ENCODE results near the gene CHD9.
"Not testable (repeated sequence)": the region's sequence is repeated elsewhere in the genome, so short reads cannot be mapped to it uniquely, and the experiment has no call there.

CHD9 gene

DNA sequence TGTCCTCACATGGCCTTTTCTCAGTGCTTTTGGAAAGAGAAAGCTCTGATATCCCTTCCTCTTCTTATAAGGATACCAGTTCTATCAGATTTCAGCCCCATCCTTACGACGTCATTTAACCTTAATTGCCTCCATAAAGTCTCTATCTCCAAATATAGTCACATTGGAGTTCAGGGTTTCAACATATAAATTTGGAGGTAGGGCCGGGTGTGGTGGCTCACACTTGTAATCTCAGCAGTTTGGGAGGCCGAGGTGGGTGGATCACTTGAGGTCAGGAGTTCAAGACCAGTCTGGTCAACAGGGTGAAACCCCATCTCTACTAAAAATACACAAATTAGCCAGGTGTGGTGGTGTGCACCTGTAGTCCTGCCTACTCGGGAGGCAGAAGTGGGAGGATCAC lies 7.3 kb upstream of the CHD9 start:
- DNase-seq, result not testable (repeated sequence)

DNA sequence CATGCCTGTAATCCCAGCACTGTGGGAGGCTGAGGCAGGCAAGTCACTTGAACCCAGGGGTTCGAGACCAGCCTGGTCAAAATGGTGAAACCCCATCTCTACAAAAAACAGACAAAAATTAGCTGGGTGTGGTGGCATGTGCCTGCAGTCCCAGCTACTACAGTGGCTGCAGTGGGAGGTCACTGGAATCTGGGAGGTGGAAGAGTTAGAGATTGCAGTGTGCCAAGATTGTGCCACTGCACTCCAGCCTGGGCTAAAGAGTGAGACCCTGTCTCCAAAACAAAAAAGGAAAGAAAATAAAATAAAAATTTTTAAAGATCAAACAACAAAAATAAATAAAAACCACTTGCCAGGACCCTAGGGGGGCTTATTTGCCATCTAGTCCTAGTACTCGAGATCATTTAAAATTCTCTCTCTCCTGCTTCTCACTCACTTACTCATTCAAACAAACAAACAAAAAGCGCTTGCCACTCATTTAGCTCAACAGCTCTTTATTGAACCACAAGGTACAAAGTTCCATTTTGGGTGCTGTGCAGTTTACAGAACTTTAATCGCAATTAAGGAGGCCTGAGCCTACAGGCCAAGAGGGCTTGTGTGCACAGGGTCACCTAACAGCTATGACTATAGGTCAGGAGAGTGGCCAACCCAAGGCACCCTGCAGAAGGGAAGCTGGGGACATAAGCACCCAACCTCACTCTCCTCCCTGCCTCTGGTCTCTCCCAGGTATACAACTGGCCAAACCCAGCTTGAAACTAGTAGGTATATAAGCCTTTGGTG lies 6.5 kb upstream of the CHD9 start:
- DNase-seq, result no peak

DNA sequence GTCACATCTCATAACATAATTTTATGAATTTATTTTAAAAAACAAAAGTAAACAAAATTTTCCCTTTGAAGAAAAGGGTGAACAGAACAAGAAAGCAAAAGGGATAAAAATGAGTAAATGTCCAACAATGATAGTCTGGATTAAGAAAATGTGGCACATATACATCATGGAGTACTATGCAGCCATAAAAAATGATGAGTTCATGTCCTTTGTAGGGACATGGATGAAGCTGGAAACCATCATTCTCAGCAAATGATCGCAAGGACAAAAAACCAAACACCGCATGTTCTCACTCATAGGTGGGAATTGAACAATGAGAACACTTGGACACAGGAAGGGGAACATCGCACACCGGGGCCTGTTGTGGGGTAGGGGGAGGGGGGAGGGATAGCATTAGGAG lies 3.5 kb upstream of the CHD9 start:
- DNase-seq, result not testable (repeated sequence)

DNA sequence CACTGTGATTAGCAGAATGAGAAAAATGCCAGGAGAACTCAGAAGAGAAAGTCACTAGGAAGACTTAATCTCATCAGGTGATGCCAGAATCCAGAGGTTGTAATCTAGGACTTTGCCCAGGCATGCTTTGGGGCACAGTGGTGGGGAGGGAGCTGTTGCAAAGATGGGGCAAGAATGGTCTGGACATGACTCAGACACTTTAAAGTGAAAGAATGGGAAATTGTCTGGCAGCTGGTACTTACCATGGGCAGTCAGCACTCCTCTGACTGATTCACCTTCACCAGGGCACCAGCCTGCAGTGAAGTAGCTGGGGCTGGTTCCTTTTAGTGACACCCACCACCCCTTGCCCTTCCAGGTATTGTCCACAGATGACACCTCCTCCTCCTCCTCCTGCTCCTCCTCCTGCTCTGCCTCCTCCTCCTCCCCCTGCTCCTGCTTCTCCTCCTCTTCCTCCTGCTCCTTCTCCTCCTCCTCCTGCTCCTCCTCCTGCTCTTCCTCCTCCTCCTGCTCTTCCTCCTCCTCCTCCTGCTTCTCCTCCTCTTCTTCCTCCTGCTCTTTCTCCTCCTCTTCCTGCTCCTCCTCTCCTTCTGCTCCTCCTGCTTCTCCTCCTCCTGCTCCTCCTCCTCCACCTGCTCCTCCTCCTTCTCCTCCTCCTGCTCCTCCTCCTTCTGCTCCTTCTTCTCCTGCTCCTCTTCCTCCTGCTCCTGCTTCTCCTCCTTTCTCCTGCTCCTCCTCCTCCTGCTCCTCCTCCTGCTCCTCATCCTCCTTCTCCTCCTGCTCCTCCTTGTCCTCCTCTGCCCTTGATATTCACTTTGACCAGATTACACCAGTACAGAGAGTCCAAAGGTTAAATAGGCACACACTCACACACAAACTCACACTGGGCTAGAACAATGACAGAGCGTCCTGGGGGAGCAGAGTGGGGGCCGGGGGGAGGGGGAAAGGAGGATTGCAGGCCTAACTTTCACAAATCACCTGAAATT lies 2.0 kb upstream of the CHD9 start, which contains the start of gene CHD9NB:
Gene CHD9NB, minus strand, starts transcription at position 379 of the 983 bp plus-strand sequence. CDS start 8,739 bp downstream, outside the sequence.
- DNase-seq, result peak; percentile 26

DNA sequence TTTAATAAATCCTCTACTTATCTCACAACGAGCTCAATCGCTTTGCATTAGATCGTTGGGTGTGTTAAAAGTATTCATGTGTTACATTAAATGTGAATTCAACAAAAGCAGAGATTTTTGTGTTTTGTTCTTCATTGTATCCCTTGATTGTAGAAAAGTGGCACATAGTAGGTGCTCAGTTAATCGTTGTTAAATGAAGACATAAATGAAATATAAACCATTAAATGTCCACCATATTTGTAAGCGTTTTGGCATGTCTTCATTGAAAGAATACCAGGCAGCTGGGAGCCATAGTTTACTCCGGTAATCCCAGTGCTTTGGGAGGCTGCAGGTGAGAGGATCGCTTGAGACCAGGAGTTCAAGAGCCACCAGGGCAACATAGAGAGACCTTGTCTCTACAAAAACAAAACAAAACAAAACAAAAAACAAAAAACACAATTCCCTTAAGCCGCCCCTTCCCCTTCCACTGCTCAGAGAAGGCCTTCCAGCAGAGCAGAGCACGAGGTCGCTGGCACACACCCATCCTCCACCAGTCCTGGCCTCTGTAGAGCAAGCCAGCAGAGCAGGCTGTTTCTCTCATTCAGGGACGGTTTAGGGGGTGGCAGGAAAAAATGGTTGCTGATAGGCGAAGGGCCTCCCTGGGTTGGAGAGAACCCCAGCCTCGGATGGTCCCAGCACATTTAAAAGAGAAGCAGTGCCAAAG lies 673 bp upstream of the CHD9 start:
- no peak for DNase-seq

DNA sequence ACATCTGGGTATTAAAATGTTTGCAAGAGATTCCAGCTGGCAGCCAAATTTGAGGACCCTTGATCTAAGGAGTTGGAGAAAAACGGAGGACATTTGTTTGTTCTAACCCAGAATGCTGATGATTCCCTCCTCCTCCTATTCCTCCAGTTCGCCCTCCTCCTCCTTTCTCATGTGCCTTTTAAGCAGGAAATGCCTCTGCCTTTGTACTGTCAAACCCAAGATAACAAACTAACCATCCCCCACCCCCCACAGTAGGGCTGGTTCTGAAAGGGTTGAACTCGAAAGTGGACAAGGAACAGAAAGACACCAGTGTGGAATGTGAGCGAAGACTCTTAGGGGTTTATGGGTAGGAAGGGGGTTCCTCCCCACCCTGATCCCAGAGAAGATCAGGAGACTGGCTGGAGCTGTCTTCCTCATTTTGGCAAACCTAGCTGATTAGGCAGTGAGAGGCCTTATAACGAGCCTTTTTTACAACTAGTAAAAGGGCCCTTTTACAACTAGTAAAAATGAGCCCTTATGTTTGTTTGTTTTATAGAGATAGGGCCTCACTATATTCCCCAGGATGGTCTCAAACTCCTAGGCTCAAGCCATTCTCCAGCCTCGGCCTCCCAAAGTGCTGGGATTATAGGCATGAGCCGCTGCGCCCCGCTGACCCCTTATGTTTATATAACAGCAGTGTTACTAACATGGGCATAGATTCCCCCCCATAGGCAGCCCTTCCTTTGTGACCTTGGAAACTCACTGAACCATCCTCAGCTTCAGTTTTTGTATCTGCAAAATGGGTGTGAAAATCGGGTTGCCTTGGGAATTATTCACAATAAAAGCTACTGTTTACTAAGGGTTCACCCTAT lies 975 bp downstream of the CHD9 start:
- no peak for DNase-seq

DNA sequence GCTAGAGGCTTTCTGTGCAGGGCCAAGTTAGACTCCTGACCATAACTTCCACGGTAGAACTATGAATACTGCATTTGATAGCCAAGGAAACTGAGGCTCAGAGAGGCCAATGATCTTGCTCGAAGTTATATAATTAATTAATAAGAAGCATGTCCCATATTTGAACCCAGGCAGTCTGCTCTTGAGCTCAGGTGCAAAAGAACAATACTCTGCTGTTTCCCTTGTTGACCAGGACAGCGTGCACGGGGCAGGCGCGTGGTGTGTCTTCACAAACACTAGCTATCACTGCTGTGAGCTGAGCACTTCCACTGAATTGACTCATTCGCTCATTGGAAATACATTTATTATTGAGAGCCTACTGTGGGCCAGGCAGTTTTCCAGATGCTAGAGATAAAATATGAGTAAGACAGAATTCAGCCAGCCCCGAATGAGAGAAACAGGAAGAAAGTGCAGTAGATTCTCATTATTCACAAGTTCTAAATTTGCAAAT lies 1.6 kb downstream of the CHD9 start:
- DNase-seq, result no peak

DNA sequence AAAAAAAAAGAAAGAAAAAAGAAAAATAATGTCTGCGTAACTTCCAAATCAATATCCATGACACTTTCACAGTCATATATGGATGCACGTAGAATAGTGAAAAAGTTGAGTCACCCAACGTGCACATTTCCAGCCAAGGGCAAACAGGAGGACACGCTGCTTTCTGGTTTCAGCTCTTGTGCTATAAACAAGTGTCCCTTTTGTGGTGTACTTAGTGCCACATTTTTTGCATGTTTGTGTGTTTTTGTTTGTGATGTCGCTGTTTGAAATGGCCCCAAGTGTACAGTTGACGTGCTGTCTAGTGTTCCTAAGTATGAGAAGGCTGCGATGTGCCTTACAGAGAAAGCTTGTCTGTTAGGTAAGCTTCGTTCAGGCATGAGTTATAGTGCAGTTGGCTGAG lies 2.9 kb downstream of the CHD9 start:
- no peak for DNase-seq

DNA sequence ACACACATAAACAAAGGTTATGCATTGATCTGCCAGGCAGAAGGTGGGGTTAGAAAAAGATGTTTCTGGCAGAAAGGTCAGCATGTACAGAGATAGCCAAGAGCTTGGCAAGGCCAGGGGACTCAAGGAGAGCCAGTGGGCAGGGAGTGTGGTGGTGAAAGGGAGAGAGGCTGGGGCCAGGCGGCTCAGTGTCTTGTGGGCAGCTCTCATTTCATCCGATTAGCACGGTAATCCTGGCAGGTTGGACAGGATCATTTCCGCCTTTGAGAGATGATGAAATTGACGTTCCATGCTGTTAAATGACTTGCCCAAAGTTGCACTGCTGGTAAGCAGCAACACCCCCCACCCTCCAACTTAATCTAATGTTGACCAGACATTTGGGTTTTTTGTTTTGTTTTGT lies 3.6 kb downstream of the CHD9 start:
- DNase-seq, result no peak

DNA sequence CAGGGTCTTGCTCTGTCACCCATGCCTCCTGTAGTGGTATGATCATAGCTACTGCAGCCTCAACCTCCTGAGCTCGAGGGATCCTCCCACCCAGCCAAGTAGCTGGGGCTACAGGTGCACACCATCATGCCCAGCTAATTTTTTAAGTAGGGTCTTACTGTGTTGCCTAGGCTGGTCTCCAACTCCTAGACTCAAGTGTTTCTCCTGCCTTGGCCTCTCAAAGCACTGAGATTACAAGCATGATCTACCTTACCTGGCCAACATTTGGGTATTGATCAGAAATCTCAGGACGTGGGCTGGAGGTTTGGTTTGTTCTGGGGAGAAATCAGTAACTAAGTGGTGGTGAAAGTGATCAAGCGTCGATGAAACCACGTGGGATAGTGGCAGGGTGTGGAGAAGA lies 4.1 kb downstream of the CHD9 start:
- no peak for DNase-seq

DNA sequence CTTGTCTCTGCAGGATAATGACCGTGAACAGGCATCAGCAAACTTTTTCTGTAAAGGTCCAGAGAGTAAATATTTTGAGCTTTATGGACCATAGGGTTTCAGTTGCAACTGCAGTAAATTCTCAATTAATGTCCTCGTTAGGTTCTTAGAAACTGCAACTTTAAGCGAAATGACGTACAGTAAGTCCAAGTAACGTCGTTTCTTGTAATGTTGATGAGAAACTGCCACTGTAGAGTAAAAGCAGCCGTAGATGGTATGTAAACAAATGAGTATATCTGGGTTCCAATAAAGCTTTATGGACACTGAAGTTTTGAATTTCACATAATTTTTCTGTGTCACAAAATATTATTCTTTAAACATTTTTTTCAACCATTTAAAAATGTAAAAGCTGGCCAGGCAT lies 4.9 kb downstream of the CHD9 start:
- no peak for DNase-seq

DNA sequence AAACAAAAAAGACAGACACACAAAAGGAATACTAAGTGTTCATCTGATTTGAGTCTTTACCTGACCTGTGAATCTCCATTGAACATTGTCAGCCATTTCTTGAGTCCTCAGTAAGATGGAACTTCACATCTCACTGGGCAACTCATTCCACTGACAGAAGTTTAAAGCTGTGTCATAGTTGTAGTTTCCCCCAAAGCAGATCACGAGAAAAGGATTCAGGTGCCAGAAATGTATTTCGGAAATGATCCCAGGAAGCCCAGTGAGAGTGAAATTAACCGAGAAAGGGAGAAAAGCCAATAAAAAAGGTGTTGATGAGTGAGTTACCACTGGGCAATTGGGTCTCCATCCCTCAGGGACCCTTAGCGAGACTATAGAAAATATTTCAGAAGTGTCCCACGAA lies 6.5 kb downstream of the CHD9 start:
- DNase-seq, result no peak

DNA sequence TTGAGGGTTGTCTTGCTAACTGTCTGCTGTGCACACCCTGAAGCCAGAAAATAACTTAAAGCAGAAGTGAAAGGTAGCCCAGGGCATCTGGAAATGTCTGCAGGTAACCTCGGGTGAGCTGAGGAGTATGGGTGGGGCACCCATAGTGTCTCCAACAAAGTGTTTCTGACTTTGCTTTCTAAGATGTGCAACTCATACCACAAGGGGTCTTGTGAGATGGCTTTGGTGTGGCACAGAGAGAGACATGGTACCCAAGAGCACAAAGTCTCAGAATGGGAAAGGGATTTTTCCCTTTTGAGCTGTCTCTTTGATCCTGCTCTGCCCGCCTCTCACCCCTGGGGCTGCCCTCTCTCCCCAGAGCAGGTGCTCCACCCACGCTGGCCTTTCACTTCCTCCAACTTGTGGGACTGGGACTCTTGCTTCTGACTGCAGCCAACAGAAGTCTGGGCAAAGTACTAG lies 6.9 kb downstream of the CHD9 start:
- no peak for DNase-seq

DNA sequence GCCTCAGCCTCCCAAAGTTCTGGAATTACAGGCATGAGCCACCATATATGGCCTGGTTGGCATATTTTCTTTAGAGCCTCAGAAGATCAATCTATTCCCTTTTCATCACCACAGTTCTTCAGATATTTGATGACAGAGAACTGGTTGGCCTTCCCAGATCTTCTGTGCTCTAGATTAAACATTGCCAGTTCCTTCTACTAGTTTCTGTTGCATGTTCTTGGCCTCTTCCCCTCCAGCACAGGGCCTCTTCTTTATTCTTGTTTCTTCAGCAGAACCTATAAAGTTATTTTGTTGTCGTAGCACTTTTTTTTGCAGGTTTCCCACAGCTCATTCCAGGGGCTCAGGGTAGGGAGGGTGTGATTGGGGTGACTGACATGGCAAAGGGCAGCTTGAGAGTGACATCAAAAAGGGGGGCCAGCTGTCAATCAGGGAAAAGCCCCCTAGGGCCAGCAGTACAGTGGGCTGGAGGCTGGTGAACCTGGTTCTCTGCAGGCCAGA lies 9.3 kb downstream of the CHD9 start:
- no peak for DNase-seq

DNA sequence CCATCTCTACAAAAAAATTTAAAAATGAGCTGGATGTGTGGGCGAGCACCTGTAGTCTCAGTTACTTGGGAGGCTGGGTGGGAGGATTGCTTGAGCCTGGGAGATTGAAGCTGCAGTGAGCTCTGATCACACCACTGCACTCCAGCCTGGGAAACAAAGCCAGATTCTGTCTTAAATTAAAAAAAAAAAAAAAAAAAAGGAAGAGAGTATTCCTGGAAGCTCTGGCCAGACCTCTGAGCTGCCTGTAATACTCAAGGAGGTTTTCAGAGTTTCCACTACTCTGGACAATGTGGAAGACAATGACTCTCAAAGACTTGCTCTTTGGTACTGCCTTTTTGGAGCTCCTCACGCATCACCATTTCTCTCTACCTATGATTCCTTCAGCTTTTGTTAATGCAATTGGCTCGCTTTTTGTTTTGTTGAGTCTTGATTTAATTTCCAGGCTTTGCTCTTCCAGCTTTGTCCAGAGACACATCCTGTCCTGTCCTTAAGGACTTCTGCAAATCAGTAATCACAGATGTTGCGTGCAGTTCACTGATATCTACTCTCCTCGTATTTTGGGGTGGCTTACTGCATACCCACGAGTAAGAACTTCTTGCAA lies 10.8 kb downstream of the CHD9 start:
- DNase-seq, result no peak

DNA sequence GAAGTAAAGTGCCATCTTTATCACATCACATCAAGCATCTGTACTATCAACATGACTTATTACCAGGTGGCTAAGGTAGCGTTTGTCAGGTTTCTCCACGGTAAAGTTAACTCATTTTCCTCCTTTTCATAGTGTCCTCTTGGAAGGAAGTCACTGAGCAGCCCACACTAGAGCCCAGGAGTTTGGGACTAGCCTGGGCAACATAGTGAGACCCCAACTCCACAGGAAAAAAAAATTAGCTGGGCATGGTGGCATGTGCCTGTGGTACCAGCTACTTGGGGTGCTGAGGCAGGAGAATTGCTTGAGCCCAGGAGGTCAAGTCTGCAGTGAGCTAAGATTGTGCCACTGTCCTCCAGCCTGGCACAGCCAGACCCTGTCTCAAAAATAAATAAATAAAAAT lies 12.9 kb downstream of the CHD9 start:
- DNase-seq, result no peak

DNA sequence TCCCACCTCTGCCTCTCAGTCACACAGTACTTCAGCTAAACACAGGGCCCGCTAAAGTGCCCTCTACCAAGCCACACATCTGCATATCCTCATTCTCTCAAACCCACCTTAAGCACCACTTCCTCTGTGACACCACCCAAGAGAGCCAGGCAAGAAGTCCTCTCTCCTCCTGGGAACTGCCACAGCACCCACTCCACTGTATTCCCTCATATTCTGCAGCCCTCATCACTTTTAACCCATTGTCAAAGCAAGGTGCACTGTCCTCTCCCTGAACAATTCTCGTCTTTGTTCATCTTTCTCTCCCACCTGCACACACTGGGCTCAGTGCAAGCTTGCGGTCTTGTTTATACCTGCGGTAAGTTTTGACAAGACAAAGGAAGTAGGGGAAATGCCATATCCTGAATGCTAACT lies 13.6 kb downstream of the CHD9 start:
- DNase-seq, result no peak

DNA sequence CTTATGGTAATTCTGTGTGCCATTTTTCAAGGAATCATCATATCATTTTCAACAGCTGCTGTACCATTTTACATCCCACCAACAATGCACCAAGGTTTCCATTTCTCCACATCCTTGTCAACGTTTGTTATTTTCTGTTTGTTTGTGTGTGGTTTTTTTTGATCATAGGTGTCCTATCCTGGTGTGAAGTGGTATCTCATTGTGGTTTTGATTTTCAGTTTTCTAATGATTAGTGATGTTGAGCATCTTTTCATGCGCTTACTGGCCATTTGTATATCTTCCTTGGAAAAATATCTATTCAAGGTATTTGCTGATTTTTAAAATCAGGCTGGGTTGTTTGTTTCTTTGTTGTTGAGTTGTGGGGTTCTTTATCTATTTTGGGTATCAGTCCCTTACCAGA lies 15.0 kb downstream of the CHD9 start:
- DNase-seq, result no peak

DNA sequence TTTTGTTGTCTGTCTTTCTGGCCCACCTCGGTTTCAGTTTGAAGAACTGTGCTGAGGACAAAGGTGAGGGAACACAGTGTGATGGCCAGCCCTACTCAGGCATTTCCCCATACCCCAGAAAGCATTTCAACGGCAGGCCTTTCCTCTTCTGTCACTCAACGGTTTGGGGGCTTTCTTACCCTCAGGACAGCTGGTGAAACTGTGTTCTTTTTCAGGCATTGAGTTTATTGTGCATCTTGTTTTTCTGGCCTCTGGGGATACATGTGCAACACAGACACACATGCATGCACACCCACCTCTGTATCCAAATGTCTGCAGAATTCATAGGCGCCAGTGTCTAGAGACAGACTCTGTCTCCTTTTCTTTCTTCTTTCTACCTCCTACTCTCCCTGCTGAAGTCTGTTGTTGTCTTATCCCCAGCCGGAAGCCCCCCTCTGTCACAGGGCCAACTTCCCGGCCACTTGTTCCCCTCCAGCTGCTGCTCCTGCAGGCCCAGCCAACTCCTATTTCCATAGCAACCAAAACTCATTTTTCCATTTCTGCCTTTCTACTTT lies 17.0 kb downstream of the CHD9 start:
- DNase-seq, result no peak

DNA sequence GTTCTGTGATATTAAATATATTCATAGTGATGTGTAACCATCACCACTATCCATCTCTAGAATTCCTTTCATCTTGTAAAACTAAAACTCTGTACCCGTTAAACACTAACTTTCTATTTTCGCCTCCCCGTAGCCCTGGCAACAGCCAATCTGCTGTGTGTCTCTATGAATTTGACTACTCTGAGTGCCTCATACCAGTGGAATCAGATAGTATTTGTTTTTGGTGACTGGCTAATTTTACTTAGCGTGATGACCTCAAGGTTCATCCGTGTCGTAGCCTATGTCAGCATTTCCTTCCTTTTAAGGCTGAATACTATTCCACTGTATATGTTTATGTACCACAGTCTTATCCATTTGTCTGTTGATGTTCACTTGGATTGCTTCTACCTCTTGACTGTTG lies 18.2 kb downstream of the CHD9 start:
- no peak for DNase-seq

DNA sequence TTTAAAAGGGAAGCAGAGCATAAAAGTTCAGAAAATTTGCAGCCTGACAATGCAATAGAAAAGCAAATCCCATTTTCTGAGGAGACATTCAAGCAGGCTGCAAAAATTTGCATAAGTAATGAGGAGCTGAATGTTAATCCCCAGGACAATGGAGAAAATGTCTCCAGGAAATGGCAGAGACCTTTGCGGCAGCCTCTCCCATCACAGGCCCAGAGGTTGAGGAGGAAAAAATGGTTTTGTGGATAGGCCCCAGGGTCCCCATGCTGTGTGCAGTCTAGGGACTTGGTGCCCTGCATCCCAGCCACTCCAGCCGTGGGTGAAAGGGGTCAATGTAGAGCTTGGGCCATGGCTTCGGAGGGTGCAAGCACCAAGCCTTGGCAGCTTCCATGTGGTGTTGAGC lies 19.5 kb downstream of the CHD9 start:
- not testable (repeated sequence) for DNase-seq

Data from GOT3 (cell line).